Activated T-helper 17 cell treated with anti-CD3 and anti-CD28 coated beads, Interleukin-2, amount 50 U/mL, for 72 hours (primary cell): ENCODE data around the gene ARSG. TPM values are rescaled to one million over a fixed set of nuclear protein-coding genes. Genes with fewer than 3 reads are reported as not detected.
"Not testable (repeated sequence)": the region's sequence is repeated elsewhere in the genome, so short reads cannot be mapped to it uniquely, and the experiment has no call there.

Experiments
- ATAC-seq: fragments of 150-1000 bp; cut with Tn5 transposase; replicated peaks from 2 replicates; pipeline ENCODE4 v1.10.0; 2021; ENCODE audit warnings: mild to moderate bottlenecking, moderate library complexity
- H3K27ac Mint-ChIP-seq: one replicate; pipeline ENCODE4 v1.8.0; 2022; ENCODE audit warnings: mixed read lengths
- H3K27me3 Mint-ChIP-seq: one replicate; pipeline ENCODE4 v1.8.0; 2022; ENCODE audit warnings: mixed read lengths
- H3K36me3 Mint-ChIP-seq: one replicate; pipeline ENCODE4 v1.8.0; 2022; ENCODE audit warnings: low read depth, mild to moderate bottlenecking, mixed read lengths
- H3K4me1 Mint-ChIP-seq: one replicate; pipeline ENCODE4 v1.8.0; 2022; ENCODE audit warnings: mixed read lengths
- H3K4me3 Mint-ChIP-seq: one replicate; pipeline ENCODE4 v1.8.0; 2022; ENCODE audit warnings: mild to moderate bottlenecking, mixed read lengths
- H3K9me3 Mint-ChIP-seq: one replicate; pipeline ENCODE4 v1.8.0; 2022; ENCODE audit warnings: mixed read lengths
- total RNA-seq, 2 donors: library from RNA; stranded (reverse); gene quantifications; one replicate each; pipeline ENCODE4 v1.2.3, GENCODE V29; 2022

The ARSG gene
- total RNA-seq, 2 donors from 2014 or later: 4.8 to 6.3 TPM

- not testable (repeated sequence) for H3K27me3 Mint-ChIP-seq, ATAC-seq, H3K9me3 Mint-ChIP-seq, H3K36me3 Mint-ChIP-seq, H3K27ac Mint-ChIP-seq, H3K4me1 Mint-ChIP-seq, H3K4me3 Mint-ChIP-seq
Observed at GRCh38 chr17:68407656-68408055, 116.4 kb downstream of the ARSG start.

- not testable (repeated sequence) for H3K36me3 Mint-ChIP-seq, H3K27me3 Mint-ChIP-seq, H3K9me3 Mint-ChIP-seq
- Mint-ChIP-seq H3K27ac (peak overlapping the region; percentile 82), H3K4me1 (peaks cover 15% of the 10 kb centered on the region), H3K4me3 (peak overlapping the region; percentile 95)
- peak; percentile 82 for ATAC-seq
Observed at GRCh38 chr17:68413597-68414560, 122.6 kb downstream of the ARSG start.

- H3K9me3 Mint-ChIP-seq: not testable (repeated sequence)
Observed at GRCh38 chr17:68414901-68415300, 123.6 kb downstream of the ARSG start.

GRCh38 chr17:68417317-68417716 is 126.0 kb downstream of the ARSG start:
- no peak for ATAC-seq
- H3K27me3 Mint-ChIP-seq: no peaks in the 10 kb centered on the region
- H3K27ac Mint-ChIP-seq: no peak overlapping the region
- peaks cover 15% of the 10 kb centered on the region for H3K4me1 Mint-ChIP-seq
- no peak overlapping the region for H3K4me3 Mint-ChIP-seq
- peaks cover 5% of the 10 kb centered on the region for H3K9me3 Mint-ChIP-seq
- peaks cover 15% of the 10 kb centered on the region for H3K36me3 Mint-ChIP-seq

More at GRCh38 chr17:68414901-68415300, 123.6 kb downstream of the ARSG start:
- ATAC-seq, H3K27me3 Mint-ChIP-seq, H3K36me3 Mint-ChIP-seq: not testable (repeated sequence)
- Mint-ChIP-seq H3K27ac (peak overlapping the region; percentile 82), H3K4me1 (peaks cover 15% of the 10 kb centered on the region), H3K4me3 (peak overlapping the region; percentile 95)

GRCh38 chr17:68418876-68419275 is 127.6 kb downstream of the ARSG start:
- Mint-ChIP-seq H3K36me3 (peaks cover 15% of the 10 kb centered on the region), H3K4me1 (peaks cover 13% of the 10 kb centered on the region), H3K4me3 (no peak overlapping the region), H3K27ac (no peak overlapping the region), H3K9me3 (peaks cover 5% of the 10 kb centered on the region), H3K27me3 (no peaks in the 10 kb centered on the region)
- no peak for ATAC-seq

GRCh38 chr17:68420065-68420464 is 128.8 kb downstream of the ARSG start:
- Mint-ChIP-seq H3K27me3 (no peaks in the 10 kb centered on the region), H3K9me3 (peaks cover 5% of the 10 kb centered on the region), H3K4me1 (peaks cover 1% of the 10 kb centered on the region), H3K27ac (no peak overlapping the region), H3K36me3 (peaks cover 15% of the 10 kb centered on the region), H3K4me3 (no peak overlapping the region)
- ATAC-seq: no peak

GRCh38 chr17:68421486-68421885 is 130.2 kb downstream of the ARSG start:
- peaks cover 4% of the 10 kb centered on the region for H3K9me3 Mint-ChIP-seq
- no peaks in the 10 kb centered on the region for H3K4me1 Mint-ChIP-seq
- no peak for ATAC-seq
- H3K27ac Mint-ChIP-seq: no peak overlapping the region
- no peak overlapping the region for H3K4me3 Mint-ChIP-seq
- peaks cover 15% of the 10 kb centered on the region for H3K36me3 Mint-ChIP-seq
- H3K27me3 Mint-ChIP-seq: no peaks in the 10 kb centered on the region

GRCh38 chr17:68422821-68423220 is 131.5 kb downstream of the ARSG start:
- H3K27ac Mint-ChIP-seq: peak overlapping the region; percentile 17
- ATAC-seq: no peak
- no peaks in the 10 kb centered on the region for H3K27me3 Mint-ChIP-seq
- no peak overlapping the region for H3K4me3 Mint-ChIP-seq
- no peaks in the 10 kb centered on the region for H3K9me3 Mint-ChIP-seq
- no peaks in the 10 kb centered on the region for H3K4me1 Mint-ChIP-seq
- peaks cover 15% of the 10 kb centered on the region for H3K36me3 Mint-ChIP-seq

GRCh38 chr17:68423251-68423650 is 132.0 kb downstream of the ARSG start:
- Mint-ChIP-seq H3K27me3 (no peaks in the 10 kb centered on the region), H3K4me3 (no peak overlapping the region), H3K9me3 (no peaks in the 10 kb centered on the region), H3K27ac (peak overlapping the region; percentile 17), H3K4me1 (no peaks in the 10 kb centered on the region), H3K36me3 (peaks cover 15% of the 10 kb centered on the region)
- ATAC-seq: no peak

GRCh38 chr17:68424203-68424602 is 132.9 kb downstream of the ARSG start:
- Mint-ChIP-seq H3K27me3 (no peaks in the 10 kb centered on the region), H3K4me3 (no peak overlapping the region), H3K9me3 (no peaks in the 10 kb centered on the region), H3K4me1 (no peaks in the 10 kb centered on the region), H3K27ac (no peak overlapping the region), H3K36me3 (peaks cover 20% of the 10 kb centered on the region)
- no peak for ATAC-seq

- Mint-ChIP-seq H3K36me3 (peaks cover 24% of the 10 kb centered on the region), H3K27me3 (no peaks in the 10 kb centered on the region), H3K9me3 (no peaks in the 10 kb centered on the region), H3K4me1 (no peaks in the 10 kb centered on the region), H3K27ac (no peak overlapping the region), H3K4me3 (no peak overlapping the region)
- ATAC-seq: no peak
Observed at GRCh38 chr17:68424861-68425260, 133.6 kb downstream of the ARSG start.

- no peaks in the 10 kb centered on the region for H3K9me3 Mint-ChIP-seq
- no peak overlapping the region for H3K4me3 Mint-ChIP-seq
- peak overlapping the region; percentile 21 for H3K27ac Mint-ChIP-seq
- H3K4me1 Mint-ChIP-seq: no peaks in the 10 kb centered on the region
- no peak for ATAC-seq
- peaks cover 17% of the 10 kb centered on the region for H3K36me3 Mint-ChIP-seq
- H3K27me3 Mint-ChIP-seq: no peaks in the 10 kb centered on the region
Observed at GRCh38 chr17:68425979-68426378, 134.7 kb downstream of the ARSG start.

GRCh38 chr17:68427575-68427974 is 136.3 kb downstream of the ARSG start:
- Mint-ChIP-seq H3K4me1 (peaks cover 6% of the 10 kb centered on the region), H3K9me3 (no peaks in the 10 kb centered on the region), H3K27ac (no peak overlapping the region), H3K4me3 (no peak overlapping the region), H3K27me3 (no peaks in the 10 kb centered on the region), H3K36me3 (peaks cover 28% of the 10 kb centered on the region)
- no peak for ATAC-seq

GRCh38 chr17:68428498-68429172 is 137.3 kb downstream of the ARSG start:
- no peaks in the 10 kb centered on the region for H3K27me3 Mint-ChIP-seq
- peaks cover 38% of the 10 kb centered on the region for H3K36me3 Mint-ChIP-seq
- no peak overlapping the region for H3K27ac Mint-ChIP-seq
- peaks cover 6% of the 10 kb centered on the region for H3K4me1 Mint-ChIP-seq
- no peak for ATAC-seq
- no peak overlapping the region for H3K4me3 Mint-ChIP-seq
- no peaks in the 10 kb centered on the region for H3K9me3 Mint-ChIP-seq

GRCh38 chr17:68429881-68430280 is 138.6 kb downstream of the ARSG start:
- peaks cover 6% of the 10 kb centered on the region for H3K4me1 Mint-ChIP-seq
- peaks cover 38% of the 10 kb centered on the region for H3K36me3 Mint-ChIP-seq
- no peaks in the 10 kb centered on the region for H3K9me3 Mint-ChIP-seq
- no peak overlapping the region for H3K4me3 Mint-ChIP-seq
- no peak overlapping the region for H3K27ac Mint-ChIP-seq
- H3K27me3 Mint-ChIP-seq: no peaks in the 10 kb centered on the region
- no peak for ATAC-seq
